Brain microvascular endothelial cell (primary cell): ENCODE results near the gene CMTM6.
"Not testable (repeated sequence)": the region's sequence is repeated elsewhere in the genome, so short reads cannot be mapped to it uniquely, and the experiment has no call there.

Experiments used
- DNase-seq: peaks from one replicate; pipeline ENCODE4 v3.0.0-alpha.2; 2020
- H3K27ac ChIP-seq: fragments of 250-450 bp; sonication (Bioruptor Pico); 2 replicates; pipeline ENCODE4 v1.5.1; 2020; ENCODE audit warnings: mild to moderate bottlenecking, moderate library complexity
- H3K27me3 ChIP-seq: fragments of 250-450 bp; sonication (Bioruptor Pico); replicated peaks from 2 replicates; pipeline ENCODE4 v1.5.1; 2020; ENCODE audit warnings: mild to moderate bottlenecking
- H3K36me3 ChIP-seq: fragments of 250-450 bp; sonication (Bioruptor Pico); replicated peaks from 2 replicates; pipeline ENCODE4 v1.5.1; 2020; ENCODE audit warnings: mild to moderate bottlenecking
- H3K4me3 ChIP-seq: 2 replicates; pipeline ENCODE4 v1.5.1; 2011; ENCODE audit warnings: low read depth, mild to moderate bottlenecking, control low read depth, low read length, moderate library complexity
- in situ Hi-C: cut with HindIII; loops from 2 replicates; pipeline ENCODE4 v1.10.0; 2017; ENCODE audit warnings: low sequenced_read_pairs, low pct_ligation_motif_present
- TF ChIP-seq, protein P1 (sequence below): IDR thresholded peaks from 2 replicates; pipeline ENCODE4 v1.5.1; 2011; ENCODE audit warnings: low read depth, mild to moderate bottlenecking, moderate library complexity, low read length, control low read depth, inconsistent platforms; ENCODE audit errors: missing control alignments

The CMTM6 gene

DNA sequence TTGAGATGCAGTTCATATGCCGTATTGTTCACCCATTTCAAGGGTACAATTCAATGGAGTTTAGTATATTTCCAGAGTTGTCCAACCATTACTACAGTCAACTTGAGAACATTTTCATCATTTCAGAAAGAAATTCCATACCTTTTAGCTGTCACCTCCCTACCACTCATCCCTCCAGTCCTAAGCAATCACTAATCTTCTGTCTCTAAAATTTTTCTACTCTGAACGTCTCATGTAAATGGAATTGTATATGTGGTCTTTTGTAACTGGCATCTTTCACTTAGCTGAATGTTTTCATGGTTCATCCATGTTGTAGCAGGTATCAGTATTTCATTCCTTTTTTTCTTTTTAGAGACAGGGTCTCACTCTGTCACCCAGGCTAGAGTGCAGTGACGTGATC is 59.9 kb downstream of the CMTM6 start:
- Histone ChIP-seq H3K27me3 (no peaks in the 10 kb centered on the region), H3K27ac (no peak overlapping the region), H3K36me3 (no peaks in the 10 kb centered on the region), H3K4me3 (no peak overlapping the region)
- no peak for DNase-seq
- TF ChIP-seq, protein P1, sequence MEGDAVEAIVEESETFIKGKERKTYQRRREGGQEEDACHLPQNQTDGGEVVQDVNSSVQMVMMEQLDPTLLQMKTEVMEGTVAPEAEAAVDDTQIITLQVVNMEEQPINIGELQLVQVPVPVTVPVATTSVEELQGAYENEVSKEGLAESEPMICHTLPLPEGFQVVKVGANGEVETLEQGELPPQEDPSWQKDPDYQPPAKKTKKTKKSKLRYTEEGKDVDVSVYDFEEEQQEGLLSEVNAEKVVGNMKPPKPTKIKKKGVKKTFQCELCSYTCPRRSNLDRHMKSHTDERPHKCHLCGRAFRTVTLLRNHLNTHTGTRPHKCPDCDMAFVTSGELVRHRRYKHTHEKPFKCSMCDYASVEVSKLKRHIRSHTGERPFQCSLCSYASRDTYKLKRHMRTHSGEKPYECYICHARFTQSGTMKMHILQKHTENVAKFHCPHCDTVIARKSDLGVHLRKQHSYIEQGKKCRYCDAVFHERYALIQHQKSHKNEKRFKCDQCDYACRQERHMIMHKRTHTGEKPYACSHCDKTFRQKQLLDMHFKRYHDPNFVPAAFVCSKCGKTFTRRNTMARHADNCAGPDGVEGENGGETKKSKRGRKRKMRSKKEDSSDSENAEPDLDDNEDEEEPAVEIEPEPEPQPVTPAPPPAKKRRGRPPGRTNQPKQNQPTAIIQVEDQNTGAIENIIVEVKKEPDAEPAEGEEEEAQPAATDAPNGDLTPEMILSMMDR = no peak
- in situ Hi-C loops = no loop called here

DNA sequence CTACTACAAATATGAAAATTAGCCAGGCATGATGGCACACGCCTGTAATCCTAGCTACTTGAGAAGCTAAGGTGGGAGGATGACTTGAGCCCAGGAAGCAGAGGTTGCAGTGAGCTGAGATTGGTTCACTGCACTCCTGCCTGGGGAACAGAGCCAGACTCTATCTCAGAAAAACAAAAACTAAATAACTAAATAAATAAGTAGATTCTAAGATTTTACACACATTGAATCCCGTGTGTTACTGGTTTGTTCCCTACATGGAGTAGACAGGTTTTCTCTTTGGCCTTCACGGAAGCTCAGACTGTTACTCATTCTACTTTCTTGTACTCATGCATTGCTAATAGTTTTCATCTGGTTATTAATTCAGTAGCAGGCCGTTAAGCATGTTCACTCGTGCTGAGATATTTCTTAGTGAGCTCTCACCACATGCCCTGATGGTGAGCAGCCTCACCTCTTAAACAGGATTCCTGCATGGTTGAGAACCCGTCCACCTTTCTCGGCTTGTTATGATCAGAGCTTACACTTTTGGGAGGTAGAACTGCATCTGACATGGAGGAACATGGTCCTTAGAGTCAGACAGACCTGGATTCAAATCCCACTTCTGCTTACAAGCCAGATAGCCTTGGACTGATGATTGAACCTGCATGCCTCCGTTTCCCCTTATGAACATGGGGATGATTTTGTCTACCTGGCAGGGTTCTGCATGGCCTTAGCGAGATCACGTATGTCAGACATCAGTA is 61.9 kb downstream of the CMTM6 start:
- no peak for DNase-seq
- H3K27me3 ChIP-seq = no peaks in the 10 kb centered on the region
- TF ChIP-seq, protein P1 = no peak
- no peaks in the 10 kb centered on the region for H3K36me3 ChIP-seq
- in situ Hi-C loops = no loop called here
- no peak overlapping the region for H3K27ac ChIP-seq
- H3K4me3 ChIP-seq = no peak overlapping the region

DNA sequence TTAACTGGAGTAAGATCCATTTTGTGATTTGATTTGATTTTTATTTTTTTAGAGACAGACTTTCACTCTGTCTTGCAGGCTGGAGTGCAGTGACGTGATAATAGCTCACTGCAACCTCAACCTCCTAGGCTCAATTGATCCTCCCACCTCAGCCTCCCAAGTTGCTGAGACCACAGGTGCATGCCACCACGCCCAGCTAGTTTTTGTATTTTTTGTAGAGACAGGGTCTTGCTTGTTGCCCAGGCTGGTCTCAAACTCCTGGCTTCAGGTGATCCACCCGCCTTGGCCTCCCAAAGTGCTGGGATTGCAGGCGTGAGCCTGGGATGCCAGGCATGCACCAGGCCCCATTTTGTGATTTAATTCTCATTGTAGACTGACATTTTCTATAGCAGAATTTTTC is 63.2 kb downstream of the CMTM6 start:
- H3K27me3 ChIP-seq, in situ Hi-C loops, H3K4me3 ChIP-seq, H3K36me3 ChIP-seq, DNase-seq, H3K27ac ChIP-seq: not testable (repeated sequence)

DNA sequence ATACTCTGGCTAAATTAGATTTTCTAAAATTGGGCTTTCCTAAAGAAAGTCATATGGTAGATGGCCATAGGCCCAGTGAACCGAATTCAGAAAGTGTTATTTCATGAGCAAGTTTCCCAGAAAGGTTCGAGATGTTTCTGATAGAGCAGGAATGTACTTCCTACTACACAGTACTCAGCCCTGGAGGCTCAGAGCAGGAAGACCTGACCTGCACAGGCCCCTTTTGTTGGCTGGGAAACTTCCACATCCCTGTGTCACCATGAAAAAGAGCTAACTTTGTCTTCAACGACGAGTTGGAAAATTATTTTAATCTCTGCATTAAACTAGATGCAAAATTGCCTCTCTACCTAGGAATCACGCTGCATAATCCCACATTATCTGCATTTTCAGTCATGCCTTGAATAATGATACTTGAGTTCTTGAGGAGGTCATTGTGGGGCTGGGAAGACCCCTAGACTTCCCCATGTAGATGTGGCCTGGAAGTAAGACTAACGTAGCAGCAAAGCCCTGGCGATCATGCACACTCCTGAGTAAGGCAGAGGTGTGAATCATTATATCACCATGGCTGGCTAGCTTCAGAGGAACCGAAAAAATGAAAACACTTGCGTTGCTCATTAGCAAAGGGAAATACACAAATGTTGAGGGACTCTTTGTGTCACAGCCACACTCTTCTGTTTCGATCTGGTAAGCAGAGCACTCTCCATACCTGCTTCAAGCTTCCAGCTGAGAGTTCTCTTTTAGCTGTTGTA is 63.9 kb downstream of the CMTM6 start:
- Histone ChIP-seq H3K27me3 (no peaks in the 10 kb centered on the region), H3K36me3 (no peaks in the 10 kb centered on the region), H3K4me3 (no peak overlapping the region), H3K27ac (no peak overlapping the region)
- TF ChIP-seq, protein P1 = no peak
- DNase-seq = no peak
- in situ Hi-C loops = no loop called here

DNA sequence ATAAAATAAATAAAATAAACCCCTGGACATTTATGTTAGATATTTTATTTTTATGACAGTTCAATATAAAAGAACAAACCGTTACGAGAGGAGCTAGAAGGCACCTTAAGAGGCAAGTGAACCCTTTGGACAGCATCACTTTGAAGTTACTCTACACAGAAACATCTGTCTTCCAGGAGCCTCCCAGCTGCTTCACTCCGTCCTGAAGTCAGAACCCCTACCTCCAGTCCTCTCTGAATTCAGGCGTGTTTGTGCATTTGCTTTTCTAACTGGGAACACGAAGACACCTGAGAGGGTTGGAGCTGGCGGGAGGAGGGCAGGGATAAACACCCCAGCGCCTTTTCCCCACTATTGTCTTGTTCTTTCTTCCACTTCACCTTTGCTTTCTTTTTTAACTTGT is 64.8 kb downstream of the CMTM6 start:
- no peak overlapping the region for H3K27ac ChIP-seq
- DNase-seq = no peak
- TF ChIP-seq, protein P1 = no peak
- H3K27me3 ChIP-seq = no peaks in the 10 kb centered on the region
- in situ Hi-C loops = no loop called here
- no peaks in the 10 kb centered on the region for H3K36me3 ChIP-seq
- H3K4me3 ChIP-seq = no peak overlapping the region

DNA sequence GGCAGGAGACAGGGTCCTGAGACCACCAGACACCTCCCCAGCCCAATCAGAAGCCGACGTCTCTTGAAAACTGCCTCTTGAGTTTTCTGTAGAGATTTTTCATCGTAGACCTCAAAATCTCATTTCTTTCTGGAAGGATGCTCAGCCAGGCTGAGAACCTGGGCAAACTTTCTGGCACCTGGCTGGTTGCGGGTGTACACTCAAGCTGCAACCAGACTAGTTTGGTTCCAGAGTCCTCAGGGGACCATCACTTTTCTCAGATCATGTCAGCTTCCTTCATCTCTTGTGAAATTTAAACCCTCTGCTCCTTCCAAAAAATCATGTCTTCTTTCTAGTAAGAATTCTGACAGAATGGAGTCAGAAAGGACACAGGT is 65.8 kb downstream of the CMTM6 start:
- Histone ChIP-seq H3K27me3 (no peaks in the 10 kb centered on the region), H3K27ac (no peak overlapping the region), H3K36me3 (no peaks in the 10 kb centered on the region), H3K4me3 (no peak overlapping the region)
- in situ Hi-C loops = no loop called here
- TF ChIP-seq, protein P1 = no peak
- no peak for DNase-seq
